AG04450 (cell line): ENCODE data around the gene ABCA2. TPM values are rescaled to one million over a fixed set of nuclear protein-coding genes. Genes with fewer than 3 reads are reported as not detected.

ENCODE experiments used
- CTCF ChIA-PET: fragments of 300-600, 350-600 bp; formaldehyde crosslinking; extraction: SDS; loops from one replicate; lab custom pipeline; 2022; ENCODE audit warnings: antibody characterized with exemption, inconsistent platforms; lab: Charles Lee
- POLR2A ChIA-PET: fragments of 350-600 bp; formaldehyde crosslinking; extraction: SDS; loops from one replicate; lab custom pipeline; 2021; ENCODE audit warnings: antibody characterized with exemption, inconsistent platforms; lab: Yijun Ruan, JAX
- DNase-seq: peaks from one replicate; pipeline ENCODE4 v3.0.0-alpha.2; 2011; ENCODE audit warnings: low read depth, low spot score
- H3K27ac ChIP-seq: one replicate; pipeline ENCODE4 v1.5.1; 2012; ENCODE audit warnings: low read depth, low read length, control low read depth
- H3K27me3 ChIP-seq: one replicate; pipeline ENCODE4 v1.6.0; 2012; ENCODE audit warnings: low read length; ENCODE audit not compliant: control insufficient read depth, insufficient read depth
- H3K4me3 ChIP-seq: 2 replicates; pipeline ENCODE4 v1.5.1; 2011; ENCODE audit warnings: mild to moderate bottlenecking, low read depth, low read length, control low read depth
- H3K9me3 ChIP-seq: 2 replicates; pipeline ENCODE4 v1.5.1; 2012; ENCODE audit warnings: low read length; ENCODE audit not compliant: control insufficient read depth, insufficient read depth
- CTCF ChIP-seq: IDR thresholded peaks from 2 replicates; pipeline ENCODE4 v1.5.1; 2011; ENCODE audit warnings: low read depth, low read length, control low read depth, inconsistent platforms
- polyA plus RNA-seq: library from polyadenylated mRNA; depleted of rRNA; stranded (reverse); fragments of >200 nt; gene quantifications from 2 replicates; pipeline ENCODE4 v1.2.3, GENCODE V29; 2011

ABCA2 gene
- polyA plus RNA-seq, 1 experiment, result 4.7 TPM

- H3K9me3 ChIP-seq, result no peaks in the 10 kb centered on the region; the same call in 1 of the 2 replicates
- POLR2A ChIA-PET, result no interaction called here
- peaks cover 38% of the 10 kb centered on the region for H3K27me3 ChIP-seq
- CTCF ChIA-PET, result no interaction called here
- H3K27ac ChIP-seq, result no peak overlapping the region
- H3K4me3 ChIP-seq, result no peak overlapping the region
- TF ChIP-seq CTCF, result no peak
- DNase-seq, result no peak
These were observed 44.3 kb downstream of the ABCA2 start for GRCh38 chr9:136983656-136984314.

- H3K4me3 ChIP-seq, result no peak overlapping the region
- TF ChIP-seq CTCF, result no peak
- DNase-seq, result no peak
- CTCF ChIA-PET, result no interaction called here
- POLR2A ChIA-PET, result no interaction called here
- no peak overlapping the region for H3K27ac ChIP-seq
- H3K9me3 ChIP-seq, result no peaks in the 10 kb centered on the region; the same call in 1 of the 2 replicates
- peaks cover 38% of the 10 kb centered on the region for H3K27me3 ChIP-seq
These were observed 44.9 kb downstream of the ABCA2 start for GRCh38 chr9:136983167-136983566.

GRCh38 chr9:136982232-136983051, 45.6 kb downstream of the ABCA2 start, which contains the start of gene LCNL1:
TSS of gene LCNL1 (plus strand) at chr9:136982993. CDS start at chr9:136983587, 594 bp downstream.
- DNase-seq, result no peak
- Histone ChIP-seq H3K4me3 (no peak within 1 kb of the TSS), H3K9me3 (no peaks in the 10 kb centered on the region; the same call in 1 of the 2 replicates), H3K27me3 (peaks cover 40% of the 10 kb centered on the region), H3K27ac (no peak within 1 kb of the TSS)
- TF ChIP-seq CTCF, result no peak
- ChIA-PET CTCF (no interaction called here), POLR2A (interaction anchor here (1.1 kb wide), 1 partner anchor 136 kb away, joined by 3 read pairs; no protein-coding TSS in a partner anchor)

- H3K27ac ChIP-seq, result no peak overlapping the region
- ChIA-PET CTCF (no interaction called here), POLR2A (interaction anchor here (1.1 kb wide), 1 partner anchor 135 kb away, joined by 3 read pairs; no protein-coding TSS in a partner anchor)
- no peaks in the 10 kb centered on the region; the same call in 1 of the 2 replicates for H3K9me3 ChIP-seq
- no peak overlapping the region for H3K4me3 ChIP-seq
- no peak for TF ChIP-seq CTCF
- peaks cover 42% of the 10 kb centered on the region for H3K27me3 ChIP-seq
- no peak for DNase-seq
These were observed 46.3 kb downstream of the ABCA2 start for GRCh38 chr9:136981588-136982231.
